HepG2 (cell line): ENCODE results near the gene GPLD1. TPM values are rescaled to one million over a fixed set of nuclear protein-coding genes. Genes with fewer than 3 reads are reported as not detected.

Experiments
- CBX2 ChIP-seq, 2 experiments: fragments of 200-600 bp in 1 of 2; sonication (generic); formaldehyde crosslinking in 1 of 2; IDR thresholded peaks; 2 replicates each; pipeline versions ENCODE4 v1.7.0 to v1.8.1; 2018 to 2022; ENCODE audit warnings: low read depth in 2 of 2, low read length in 1 of 2, mild to moderate bottlenecking in 1 of 2, missing genetic modification reagents in 1 of 2
- CEBPB ChIP-seq: IDR thresholded peaks from 2 replicates; pipeline ENCODE4 v1.6.1; 2011; ENCODE audit warnings: low read depth, low read length, improper control_type of control experiment, borderline replicate concordance
- CHD2 ChIP-seq: IDR thresholded peaks from 2 replicates; pipeline ENCODE4 v1.6.1; 2011; ENCODE audit warnings: low read depth, low read length, improper control_type of control experiment
- JUND ChIP-seq: sonication (generic); formaldehyde crosslinking; IDR thresholded peaks from 2 replicates; pipeline ENCODE4 v1.8.0; 2022; ENCODE audit warnings: mild to moderate bottlenecking, missing genetic modification reagents
- KDM5B ChIP-seq: sonication (generic); formaldehyde crosslinking; IDR thresholded peaks from 2 replicates; pipeline ENCODE4 v1.4.0; 2020; ENCODE audit warnings: missing genetic modification reagents, mild to moderate bottlenecking, borderline replicate concordance
- KLF16 ChIP-seq, 2 experiments: sonication (generic) in 1 of 2; formaldehyde crosslinking in 1 of 2; IDR thresholded peaks; 2 replicates each; pipeline versions ENCODE4 v1.6.1 to v1.8.0; 2016 to 2023; ENCODE audit warnings: missing genetic modification reagents in 2 of 2, missing compliant biosample characterization in 1 of 2
- NFYC ChIP-seq: IDR thresholded peaks from 2 replicates; pipeline ENCODE4 v1.6.1; 2016; ENCODE audit warnings: missing genetic modification reagents, missing compliant biosample characterization
- RAD21 ChIP-seq: fragments of 450-650 bp; formaldehyde crosslinking; IDR thresholded peaks from 2 replicates; pipeline ENCODE4 v1.5.0; 2020; ENCODE audit warnings: mild to moderate bottlenecking
- STAT5B ChIP-seq: sonication (generic); formaldehyde crosslinking; IDR thresholded peaks from 2 replicates; pipeline ENCODE4 v1.4.0; 2020; ENCODE audit warnings: missing genetic modification reagents
- YY1 ChIP-seq: IDR thresholded peaks from 2 replicates; pipeline ENCODE4 v1.6.1; 2011; ENCODE audit warnings: low read length, low read depth, moderate library complexity, mild to moderate bottlenecking; ENCODE audit not compliant: insufficient read depth, insufficient replicate concordance
- ZBTB42 ChIP-seq: sonication (generic); formaldehyde crosslinking; IDR thresholded peaks from 2 replicates; pipeline ENCODE4 v1.5.0; 2020; ENCODE audit warnings: mild to moderate bottlenecking, missing genetic modification reagents
- ZFP1 ChIP-seq: IDR thresholded peaks from 2 replicates; pipeline ENCODE4 v1.6.1; 2016
- ZKSCAN1 ChIP-seq: fragments of 150-350 bp; IDR thresholded peaks from 2 replicates; pipeline ENCODE4 v1.6.1; 2014; ENCODE audit warnings: low read length
- ZMYM2 ChIP-seq: sonication (generic); formaldehyde crosslinking; IDR thresholded peaks from 2 replicates; pipeline ENCODE4 v1.8.0; 2022; ENCODE audit warnings: mild to moderate bottlenecking, missing genetic modification reagents
- ZNF224 ChIP-seq: sonication (generic); formaldehyde crosslinking; IDR thresholded peaks from 2 replicates; pipeline ENCODE4 v1.5.0; 2020; ENCODE audit warnings: mild to moderate bottlenecking, missing genetic modification reagents
- ZNF34 ChIP-seq: sonication (generic); formaldehyde crosslinking; IDR thresholded peaks from 2 replicates; pipeline ENCODE4 v1.4.0; 2020; ENCODE audit warnings: mild to moderate bottlenecking, missing genetic modification reagents, borderline replicate concordance
- ZNF432 ChIP-seq: sonication (generic); formaldehyde crosslinking; IDR thresholded peaks from 2 replicates; pipeline ENCODE4 v1.5.0; 2020; ENCODE audit warnings: missing genetic modification reagents, mild to moderate bottlenecking, borderline replicate concordance
- polyA plus RNA-seq, 8 experiments: library from polyadenylated mRNA; depleted of rRNA in 3 of 8; stranded (reverse) in 7 of 8; unstranded in 1 of 8; fragments of >200 nt; fragmentation: Illumina TruSeq in 4 of 8; extraction: Trizol in 4 of 8; gene quantifications; 2 replicates each; pipeline versions ENCODE4 v1.2.1 to v1.2.3, GENCODE V29; 2011 to 2016; ENCODE audit warnings: low read depth in 4 of 8, missing spikeins in 1 of 8, mixed read lengths in 1 of 8; ENCODE audit not compliant: insufficient read depth in 1 of 8
- total RNA-seq, 5 experiments: library from RNA; depleted of rRNA; stranded (reverse); fragments of >200 nt; fragmentation: Illumina TruSeq; extraction: Trizol; gene quantifications; 2 replicates each; pipeline ENCODE4 v1.2.3, GENCODE V29; 2016; ENCODE audit warnings: low read depth in 1 of 5
- TF ChIP-seq, protein P1 (sequence below): sonication (generic); formaldehyde crosslinking; IDR thresholded peaks from 2 replicates; pipeline ENCODE4 v1.5.0; 2020; ENCODE audit warnings: mild to moderate bottlenecking, missing genetic modification reagents
- TF ChIP-seq, protein P2 (sequence below): conservative IDR thresholded peaks from 2 replicates; pipeline ENCODE4 v1.6.1; 2018; ENCODE audit warnings: missing genetic modification reagents
- TF ChIP-seq, protein P3 (sequence below): sonication (generic); formaldehyde crosslinking; IDR thresholded peaks from 2 replicates; pipeline ENCODE4 v1.5.1; 2020; ENCODE audit warnings: missing genetic modification reagents, mild to moderate bottlenecking, borderline replicate concordance
- TF ChIP-seq, protein P4 (sequence below): sonication (generic); formaldehyde crosslinking; IDR thresholded peaks from 2 replicates; pipeline ENCODE4 v1.5.0; 2020; ENCODE audit warnings: missing genetic modification reagents, mild to moderate bottlenecking, borderline replicate concordance
- TF ChIP-seq, protein P5 (sequence below): sonication (generic); formaldehyde crosslinking; IDR thresholded peaks from 2 replicates; pipeline ENCODE4 v1.9.0; 2021; ENCODE audit warnings: missing genetic modification reagents, borderline replicate concordance

GPLD1 gene
- total and polyA plus RNA-seq, 2 of the 13 experiments (the other 11 are each of a cell fraction or from before 2014, with no cell fraction given), result 6.2 to 7.6 TPM

DNA sequence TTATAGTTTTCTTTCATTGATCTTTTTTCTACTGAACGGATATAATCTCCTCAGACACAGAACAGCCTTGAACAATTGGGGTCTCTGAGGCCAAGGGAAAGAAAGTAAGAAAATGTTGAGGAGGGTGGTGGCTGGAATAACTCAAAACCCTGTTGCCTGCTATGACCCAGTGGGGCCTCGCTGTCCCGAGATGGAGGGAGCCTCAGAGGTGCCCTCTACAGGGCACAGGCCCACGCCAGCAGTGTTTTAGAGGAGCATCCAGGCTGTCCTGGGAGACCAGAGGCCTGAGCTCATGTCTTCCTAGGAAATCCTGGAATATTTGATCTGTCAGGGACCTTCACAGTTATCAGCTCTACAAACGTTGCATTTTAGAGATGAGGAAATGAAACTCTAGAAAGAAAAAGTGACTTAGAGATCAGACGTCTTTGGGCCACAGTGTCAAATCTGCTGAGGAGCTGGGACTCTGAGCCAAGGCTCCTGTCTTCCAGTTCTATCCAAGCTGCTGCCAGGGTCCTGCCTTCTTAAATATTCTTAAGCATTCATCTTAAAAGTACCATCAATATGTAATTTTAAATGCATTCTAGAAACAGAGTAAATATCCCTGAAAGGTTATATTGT is 31.7 kb upstream of the GPLD1 start (continued):
- no peak for TF ChIP-seq CBX2 (IDR thresholded peaks at IDR 0.05; ENCODE audit: low read depth, low read length)
- no peak for TF ChIP-seq CBX2 (CRISPR knock-in tag; IDR thresholded peaks at IDR 0.05; ENCODE audit: low read depth)
- no peak for TF ChIP-seq ZFP1
- no peak for TF ChIP-seq ZNF224
- peak; percentile 55 for TF ChIP-seq YY1
- TF ChIP-seq, protein P1, sequence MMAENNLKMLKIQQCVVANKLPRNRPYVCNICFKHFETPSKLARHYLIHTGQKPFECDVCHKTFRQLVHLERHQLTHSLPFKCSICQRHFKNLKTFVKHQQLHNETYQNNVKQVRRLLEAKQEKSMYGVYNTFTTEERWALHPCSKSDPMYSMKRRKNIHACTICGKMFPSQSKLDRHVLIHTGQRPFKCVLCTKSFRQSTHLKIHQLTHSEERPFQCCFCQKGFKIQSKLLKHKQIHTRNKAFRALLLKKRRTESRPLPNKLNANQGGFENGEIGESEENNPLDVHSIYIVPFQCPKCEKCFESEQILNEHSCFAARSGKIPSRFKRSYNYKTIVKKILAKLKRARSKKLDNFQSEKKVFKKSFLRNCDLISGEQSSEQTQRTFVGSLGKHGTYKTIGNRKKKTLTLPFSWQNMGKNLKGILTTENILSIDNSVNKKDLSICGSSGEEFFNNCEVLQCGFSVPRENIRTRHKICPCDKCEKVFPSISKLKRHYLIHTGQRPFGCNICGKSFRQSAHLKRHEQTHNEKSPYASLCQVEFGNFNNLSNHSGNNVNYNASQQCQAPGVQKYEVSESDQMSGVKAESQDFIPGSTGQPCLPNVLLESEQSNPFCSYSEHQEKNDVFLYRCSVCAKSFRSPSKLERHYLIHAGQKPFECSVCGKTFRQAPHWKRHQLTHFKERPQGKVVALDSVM, result 0 out of 2 replicates have a peak, but pooled peaks have one; percentile 16
- TF ChIP-seq KLF16 (CRISPR knock-in tag; IDR thresholded peaks at IDR 0.05), result 0 out of 4 replicates have a peak, but pooled peaks of 1 of the 2 experiments have one; percentile 45
- TF ChIP-seq CEBPB, result no peak
- TF ChIP-seq, protein P2, sequence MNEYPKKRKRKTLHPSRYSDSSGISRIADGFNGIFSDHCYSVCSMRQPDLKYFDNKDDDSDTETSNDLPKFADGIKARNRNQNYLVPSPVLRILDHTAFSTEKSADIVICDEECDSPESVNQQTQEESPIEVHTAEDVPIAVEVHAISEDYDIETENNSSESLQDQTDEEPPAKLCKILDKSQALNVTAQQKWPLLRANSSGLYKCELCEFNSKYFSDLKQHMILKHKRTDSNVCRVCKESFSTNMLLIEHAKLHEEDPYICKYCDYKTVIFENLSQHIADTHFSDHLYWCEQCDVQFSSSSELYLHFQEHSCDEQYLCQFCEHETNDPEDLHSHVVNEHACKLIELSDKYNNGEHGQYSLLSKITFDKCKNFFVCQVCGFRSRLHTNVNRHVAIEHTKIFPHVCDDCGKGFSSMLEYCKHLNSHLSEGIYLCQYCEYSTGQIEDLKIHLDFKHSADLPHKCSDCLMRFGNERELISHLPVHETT (CRISPR knock-in tag), result no peak
- TF ChIP-seq, protein P3, sequence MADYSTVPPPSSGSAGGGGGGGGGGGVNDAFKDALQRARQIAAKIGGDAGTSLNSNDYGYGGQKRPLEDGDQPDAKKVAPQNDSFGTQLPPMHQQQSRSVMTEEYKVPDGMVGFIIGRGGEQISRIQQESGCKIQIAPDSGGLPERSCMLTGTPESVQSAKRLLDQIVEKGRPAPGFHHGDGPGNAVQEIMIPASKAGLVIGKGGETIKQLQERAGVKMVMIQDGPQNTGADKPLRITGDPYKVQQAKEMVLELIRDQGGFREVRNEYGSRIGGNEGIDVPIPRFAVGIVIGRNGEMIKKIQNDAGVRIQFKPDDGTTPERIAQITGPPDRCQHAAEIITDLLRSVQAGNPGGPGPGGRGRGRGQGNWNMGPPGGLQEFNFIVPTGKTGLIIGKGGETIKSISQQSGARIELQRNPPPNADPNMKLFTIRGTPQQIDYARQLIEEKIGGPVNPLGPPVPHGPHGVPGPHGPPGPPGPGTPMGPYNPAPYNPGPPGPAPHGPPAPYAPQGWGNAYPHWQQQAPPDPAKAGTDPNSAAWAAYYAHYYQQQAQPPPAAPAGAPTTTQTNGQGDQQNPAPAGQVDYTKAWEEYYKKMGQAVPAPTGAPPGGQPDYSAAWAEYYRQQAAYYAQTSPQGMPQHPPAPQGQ (CRISPR knock-in tag), result no peak
- TF ChIP-seq RAD21, result peak; percentile 87
- TF ChIP-seq, protein P4, sequence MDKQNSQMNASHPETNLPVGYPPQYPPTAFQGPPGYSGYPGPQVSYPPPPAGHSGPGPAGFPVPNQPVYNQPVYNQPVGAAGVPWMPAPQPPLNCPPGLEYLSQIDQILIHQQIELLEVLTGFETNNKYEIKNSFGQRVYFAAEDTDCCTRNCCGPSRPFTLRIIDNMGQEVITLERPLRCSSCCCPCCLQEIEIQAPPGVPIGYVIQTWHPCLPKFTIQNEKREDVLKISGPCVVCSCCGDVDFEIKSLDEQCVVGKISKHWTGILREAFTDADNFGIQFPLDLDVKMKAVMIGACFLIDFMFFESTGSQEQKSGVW (CRISPR knock-in tag), result no peak
- no peak for TF ChIP-seq ZNF432
- no peak for TF ChIP-seq NFYC
- TF ChIP-seq ZKSCAN1, result no peak
- TF ChIP-seq ZMYM2, result no peak
- TF ChIP-seq ZBTB42 (CRISPR knock-in tag), result no peak
- TF ChIP-seq JUND (CRISPR knock-in tag), result no peak
- TF ChIP-seq CHD2, result no peak
- TF ChIP-seq, protein P5, sequence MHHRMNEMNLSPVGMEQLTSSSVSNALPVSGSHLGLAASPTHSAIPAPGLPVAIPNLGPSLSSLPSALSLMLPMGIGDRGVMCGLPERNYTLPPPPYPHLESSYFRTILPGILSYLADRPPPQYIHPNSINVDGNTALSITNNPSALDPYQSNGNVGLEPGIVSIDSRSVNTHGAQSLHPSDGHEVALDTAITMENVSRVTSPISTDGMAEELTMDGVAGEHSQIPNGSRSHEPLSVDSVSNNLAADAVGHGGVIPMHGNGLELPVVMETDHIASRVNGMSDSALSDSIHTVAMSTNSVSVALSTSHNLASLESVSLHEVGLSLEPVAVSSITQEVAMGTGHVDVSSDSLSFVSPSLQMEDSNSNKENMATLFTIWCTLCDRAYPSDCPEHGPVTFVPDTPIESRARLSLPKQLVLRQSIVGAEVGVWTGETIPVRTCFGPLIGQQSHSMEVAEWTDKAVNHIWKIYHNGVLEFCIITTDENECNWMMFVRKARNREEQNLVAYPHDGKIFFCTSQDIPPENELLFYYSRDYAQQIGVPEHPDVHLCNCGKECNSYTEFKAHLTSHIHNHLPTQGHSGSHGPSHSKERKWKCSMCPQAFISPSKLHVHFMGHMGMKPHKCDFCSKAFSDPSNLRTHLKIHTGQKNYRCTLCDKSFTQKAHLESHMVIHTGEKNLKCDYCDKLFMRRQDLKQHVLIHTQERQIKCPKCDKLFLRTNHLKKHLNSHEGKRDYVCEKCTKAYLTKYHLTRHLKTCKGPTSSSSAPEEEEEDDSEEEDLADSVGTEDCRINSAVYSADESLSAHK (CRISPR knock-in tag), result no peak
- peak; percentile 39; the same call in 1 of the 2 replicates for TF ChIP-seq KDM5B
- TF ChIP-seq STAT5B, result no peak
- TF ChIP-seq ZNF34 (CRISPR knock-in tag), result no peak
